Measurements from ENCODE around the gene INCA1.

GRCh38 chr17:4945944-4946280 is 51.4 kb downstream of the INCA1 start:
- no peak for TF ChIP-seq POLR2A (IDR thresholded peaks at IDR 0.05)
- TF ChIP-seq CTCF (IDR thresholded peaks at IDR 0.05): no peak

Data from stomach (tissue), 4 donors.